Thyroid gland (tissue), 4 donors: Measurements from ENCODE around the gene WDR54. TPM values are rescaled to one million over a fixed set of nuclear protein-coding genes. Genes with fewer than 3 reads are reported as not detected.

Source experiments
- DNase-seq, 2 donors: peaks; one replicate each; pipeline ENCODE4 v3.0.0-alpha.2; 2019
- H3K27ac ChIP-seq, 3 donors: fragments of 200-600 bp; sonication (generic); 1 replicate in 2 of 3; 2 replicates in 1 of 3; pipeline ENCODE4 v1.5.1; 2016 to 2019; ENCODE audit warnings: mild to moderate bottlenecking in 1 of 3, moderate library complexity in 1 of 3
- H3K27me3 ChIP-seq: fragments of 200-600 bp; sonication (generic); one replicate; pipeline ENCODE4 v1.5.1; 2019
- H3K36me3 ChIP-seq, 2 donors: fragments of 200-600 bp; sonication (generic); one replicate each; pipeline ENCODE4 v1.5.1; 2016 to 2019
- H3K4me1 ChIP-seq, 2 donors: fragments of 200-600 bp; sonication (generic); one replicate each; pipeline ENCODE4 v1.5.1; 2017 to 2019
- H3K4me3 ChIP-seq, 3 donors: fragments of 200-600 bp; sonication (generic); replicated peaks in 1 of 3; 1 replicate in 2 of 3; 2 replicates in 1 of 3; pipeline ENCODE4 v1.5.1; 2016; ENCODE audit warnings: mild to moderate bottlenecking in 1 of 3
- H3K9me3 ChIP-seq: fragments of 200-600 bp; sonication (generic); one replicate; pipeline ENCODE4 v1.5.1; 2017
- CTCF ChIP-seq, 6 experiments: fragments of 200-600 bp in 3 of 6; fragments of 450-650 bp in 3 of 6; sonication (generic) in 3 of 6; IDR thresholded peaks; one replicate each; pipeline ENCODE4 v1.5.1; 2016 to 2019; ENCODE audit warnings: antibody characterized with exemption in 6 of 6, mild to moderate bottlenecking in 2 of 6, inconsistent platforms in 1 of 6, moderate library complexity in 1 of 6
- POLR2A ChIP-seq, 2 donors: fragments of 450-650 bp; IDR thresholded peaks; one replicate each; pipeline ENCODE4 v1.6.1; 2017; ENCODE audit warnings: antibody characterized with exemption in 2 of 2, mild to moderate bottlenecking in 2 of 2, moderate library complexity in 1 of 2
- WGBS, 2 donors: methylation state at CpG; one replicate each; pipeline ENCODE4 v1.1.5; 2017; 5-methylcytosine and 5-hydroxymethylcytosine counted together
- intact Hi-C: fragments of 100-400 bp; cut with DNase I; formaldehyde crosslinking; loops from one replicate; pipeline ENCODE4 v1.15.1; 2023
- total RNA-seq, 4 donors: library from RNA; depleted of rRNA; stranded (reverse); fragments of >200 nt; gene quantifications; one replicate each; pipeline ENCODE4 v1.2.3, GENCODE V29; 2016

Gene WDR54
- total RNA-seq, 4 donors from 2014 or later: 6.5 to 19.3 (median 13.6) TPM

GRCh38 chr2:74454654-74455511 lies 33.4 kb downstream of the WDR54 start, which contains the start of gene INO80B:
INO80B (plus strand) TSS chr2:74455087; CDS start chr2:74455117, 30 bp downstream.
- H3K27ac ChIP-seq: peak within 1 kb of the TSS in 1 of 3 donors; percentile 13
- 3% methylated on average over 28 to 36 of the region's 40 CpGs for WGBS, 2 donors
- H3K27me3 ChIP-seq: no peaks in the 10 kb centered on the region
- H3K36me3 ChIP-seq: no peaks in the 10 kb centered on the region
- TF ChIP-seq POLR2A (IDR thresholded peaks at IDR 0.05) (peak in 1 of 2 donors; percentile 52), CTCF (IDR thresholded peaks at IDR 0.05) (no peak)
- peaks cover 23 to 30% of the 10 kb centered on the region in 2 donors for H3K4me1 ChIP-seq
- peak; percentile 95 for DNase-seq
- no peaks in the 10 kb centered on the region for H3K9me3 ChIP-seq
- H3K4me3 ChIP-seq: peak within 1 kb of the TSS; percentile 31 to 81 (median 38)
- intact Hi-C loops: no loop called here

GRCh38 chr2:74457129-74457548 lies 35.6 kb downstream of the WDR54 start:
- intact Hi-C loops: no loop called here
- peaks cover 23 to 30% of the 10 kb centered on the region in 2 donors for H3K4me1 ChIP-seq
- WGBS, 2 donors: 2 to 7% methylated on average over 10 of the region's 27 CpGs

DNA sequence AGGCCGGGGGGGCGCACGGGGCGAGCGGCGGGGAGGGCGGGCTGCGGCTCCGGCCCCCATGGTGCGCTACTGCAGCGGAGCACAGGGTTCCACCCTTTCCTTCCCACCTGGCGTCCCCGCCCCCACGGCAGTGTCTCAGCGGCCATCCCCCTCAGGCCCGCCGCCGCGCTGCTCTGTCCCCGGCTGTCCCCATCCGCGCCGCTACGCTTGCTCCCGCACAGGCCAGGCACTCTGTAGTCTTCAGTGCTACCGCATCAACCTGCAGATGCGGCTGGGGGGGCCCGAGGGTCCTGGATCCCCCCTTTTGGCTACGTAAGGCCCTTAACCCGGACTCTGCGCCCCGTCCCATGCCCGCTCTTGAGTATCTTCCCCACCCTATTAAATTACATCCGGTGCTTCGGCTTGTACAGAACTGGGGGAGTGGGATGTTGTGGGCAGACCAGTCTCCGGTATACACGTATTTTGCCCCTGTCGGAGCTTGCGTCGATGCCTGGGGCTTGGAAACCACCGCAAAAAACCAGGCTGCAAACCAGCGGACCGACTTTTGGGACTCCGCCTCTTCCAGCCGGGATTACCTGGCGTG lies 36.1 kb downstream of the WDR54 start:
- Histone ChIP-seq H3K36me3 (peaks cover 5 to 9% of the 10 kb centered on the region in 2 donors), H3K4me3 (peak overlapping the region; percentile 11 to 63 (median 40)), H3K27me3 (no peaks in the 10 kb centered on the region), H3K4me1 (peaks cover 23 to 30% of the 10 kb centered on the region in 2 donors), H3K27ac (peak overlapping the region; percentile 97 to 98 (median 98)), H3K9me3 (no peaks in the 10 kb centered on the region)
- DNase-seq: peak; percentile 78 to 81
- intact Hi-C loops: no loop called here
- TF ChIP-seq CTCF (IDR thresholded peaks at IDR 0.05) (no peak), POLR2A (IDR thresholded peaks at IDR 0.05) (peak; percentile 71 to 97)
- WGBS, 2 donors: 0 to 1% methylated on average over 20 to 31 of the region's 46 CpGs

More at GRCh38 chr2:74457129-74457548, 35.6 kb downstream of the WDR54 start:
- Histone ChIP-seq H3K9me3 (no peaks in the 10 kb centered on the region), H3K4me3 (peak overlapping the region; percentile 11 to 63 (median 40)), H3K36me3 (peaks cover 0 to 4% of the 10 kb centered on the region in 2 donors), H3K27ac (peak overlapping the region; percentile 97 to 98 (median 98)), H3K27me3 (no peaks in the 10 kb centered on the region)
- no peak for TF ChIP-seq POLR2A (IDR thresholded peaks at IDR 0.05)
- TF ChIP-seq CTCF (IDR thresholded peaks at IDR 0.05): no peak
- DNase-seq: no peak

DNA sequence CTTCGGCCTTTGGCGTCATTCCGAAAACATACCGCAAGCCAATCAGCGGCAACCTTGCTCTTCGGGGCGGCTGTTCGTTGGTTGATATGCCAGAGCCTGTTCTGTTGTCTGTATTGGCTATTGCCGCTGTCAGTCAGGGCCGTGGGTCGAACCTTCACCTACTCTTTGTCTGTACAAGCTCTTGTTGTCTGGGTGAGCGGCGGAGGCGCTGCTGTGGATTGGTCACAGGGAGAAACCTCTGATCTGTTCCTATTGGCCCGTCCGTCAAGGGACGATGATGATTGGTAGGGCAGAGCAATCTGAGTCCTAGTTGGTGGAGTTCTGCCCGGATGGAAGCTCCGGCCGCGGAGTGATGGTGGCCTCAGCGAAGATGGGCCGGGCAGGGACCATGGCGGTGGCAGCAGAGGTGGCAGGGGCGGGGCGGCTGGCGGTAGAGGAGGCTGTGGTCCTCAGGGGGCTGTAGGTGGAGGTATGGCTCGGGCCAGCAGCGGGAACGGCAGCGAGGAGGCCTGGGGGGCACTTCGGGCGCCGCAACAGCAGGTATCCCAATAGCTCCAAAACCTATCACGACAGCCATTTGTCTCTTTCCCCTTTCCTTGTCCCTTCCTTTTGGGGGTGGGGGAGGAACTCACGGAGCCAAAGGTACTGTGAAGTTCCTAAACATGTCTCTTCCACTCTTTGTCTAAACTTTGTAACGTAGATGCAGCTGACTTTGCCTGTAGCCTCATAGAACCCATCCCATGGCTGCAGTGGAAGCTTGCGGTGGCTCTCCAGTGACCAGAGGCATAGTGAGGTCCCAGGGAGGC lies 36.8 kb downstream of the WDR54 start, which contains the start of gene WBP1:
Gene WBP1 (plus strand): TSS at position 307 of the 806 bp plus-strand sequence. CDS start 165 bp downstream, at position 472.
- Histone ChIP-seq H3K36me3 (peaks cover 7 to 12% of the 10 kb centered on the region in 2 donors), H3K27ac (peak within 1 kb of the TSS; percentile 97 to 98 (median 98)), H3K4me1 (peaks cover 23 to 30% of the 10 kb centered on the region in 2 donors), H3K27me3 (no peaks in the 10 kb centered on the region), H3K9me3 (no peaks in the 10 kb centered on the region), H3K4me3 (peak within 1 kb of the TSS; percentile 34 to 69 (median 63))
- intact Hi-C loops: no loop called here
- WGBS, 2 donors: 1% methylated on average over 13 to 30 of the region's 38 CpGs
- DNase-seq: peak; percentile 100
- TF ChIP-seq POLR2A (IDR thresholded peaks at IDR 0.05) (peak in 1 of 2 donors; percentile 71), CTCF (IDR thresholded peaks at IDR 0.05) (no peak)
